NCI-H526 (cell line): Measurements from ENCODE around the gene TNXB.
"Not testable (repeated sequence)": the region's sequence is repeated elsewhere in the genome, so short reads cannot be mapped to it uniquely, and the experiment has no call there.

Experiments used
- DNase-seq, 2 experiments: peaks; one replicate each; lab custom pipeline; 2025; lab: John Stamatoyannopoulos, UW

The TNXB gene

GRCh38 chr6:32083812-32084768 is 25.0 kb downstream of the TNXB start:
- DNase-seq: no peak

DNA sequence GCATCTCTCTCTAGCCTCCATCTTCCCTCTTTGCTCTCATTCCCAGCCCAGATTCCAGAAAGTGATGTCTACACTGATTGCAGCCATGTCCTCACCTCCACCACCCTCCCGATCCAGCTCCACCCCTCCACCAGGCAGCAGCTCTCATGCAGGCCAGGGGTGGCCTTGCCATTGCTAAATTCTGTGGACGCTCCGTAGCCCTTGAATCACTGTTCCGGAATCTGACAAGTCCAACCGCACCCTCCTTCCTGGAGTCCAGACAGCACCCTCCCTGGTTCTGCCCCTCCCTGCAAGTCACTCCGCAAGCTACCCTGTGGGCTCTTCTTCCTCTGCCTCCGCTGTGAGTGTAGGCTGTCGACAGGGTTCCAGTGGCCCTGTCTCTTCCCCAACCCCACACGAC is 26.2 kb downstream of the TNXB start:
- no peak for DNase-seq

- no peak for DNase-seq
These were observed 26.7 kb downstream of the TNXB start for GRCh38 chr6:32082478-32082877.

DNA sequence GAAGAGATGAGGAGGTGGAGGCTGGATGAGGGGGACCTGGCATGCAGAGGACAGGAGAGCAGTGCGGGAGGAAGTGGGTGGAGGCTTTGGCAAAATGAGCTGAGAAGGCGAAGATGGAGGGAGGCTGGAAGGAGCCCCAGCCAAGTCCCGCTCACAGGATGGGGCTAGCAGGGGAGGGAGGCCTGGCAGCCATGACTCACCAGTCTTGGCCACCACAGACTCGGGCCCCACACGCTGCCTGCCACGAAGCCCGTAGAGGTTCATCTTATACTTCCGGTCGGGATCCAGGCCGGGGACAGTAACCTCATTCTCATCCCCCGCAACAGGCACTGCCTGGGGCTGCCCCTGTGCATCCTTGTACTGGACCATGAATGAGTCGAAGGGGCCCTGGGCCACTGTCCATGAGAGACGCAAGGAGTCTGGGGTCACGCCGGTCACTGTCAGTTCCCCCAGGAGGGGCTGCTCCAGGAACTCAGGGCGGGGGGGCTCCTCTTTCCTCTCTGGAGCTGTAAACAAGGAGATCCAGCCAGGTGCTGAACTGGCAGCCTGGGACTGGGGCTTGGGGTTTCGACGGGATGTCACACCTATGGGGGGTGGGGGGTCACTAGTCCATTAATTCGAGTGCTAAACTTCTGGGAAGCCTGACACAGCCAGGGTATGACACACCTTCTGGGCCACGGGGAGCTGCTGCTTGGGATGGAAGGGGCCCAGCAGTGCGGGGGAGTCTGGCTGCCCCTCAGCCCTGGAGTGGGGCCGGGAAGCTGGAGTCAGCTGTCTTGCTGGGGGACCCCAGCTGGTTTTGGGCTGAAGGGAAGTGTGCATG is 27.8 kb downstream of the TNXB start:
- DNase-seq: no peak

DNA sequence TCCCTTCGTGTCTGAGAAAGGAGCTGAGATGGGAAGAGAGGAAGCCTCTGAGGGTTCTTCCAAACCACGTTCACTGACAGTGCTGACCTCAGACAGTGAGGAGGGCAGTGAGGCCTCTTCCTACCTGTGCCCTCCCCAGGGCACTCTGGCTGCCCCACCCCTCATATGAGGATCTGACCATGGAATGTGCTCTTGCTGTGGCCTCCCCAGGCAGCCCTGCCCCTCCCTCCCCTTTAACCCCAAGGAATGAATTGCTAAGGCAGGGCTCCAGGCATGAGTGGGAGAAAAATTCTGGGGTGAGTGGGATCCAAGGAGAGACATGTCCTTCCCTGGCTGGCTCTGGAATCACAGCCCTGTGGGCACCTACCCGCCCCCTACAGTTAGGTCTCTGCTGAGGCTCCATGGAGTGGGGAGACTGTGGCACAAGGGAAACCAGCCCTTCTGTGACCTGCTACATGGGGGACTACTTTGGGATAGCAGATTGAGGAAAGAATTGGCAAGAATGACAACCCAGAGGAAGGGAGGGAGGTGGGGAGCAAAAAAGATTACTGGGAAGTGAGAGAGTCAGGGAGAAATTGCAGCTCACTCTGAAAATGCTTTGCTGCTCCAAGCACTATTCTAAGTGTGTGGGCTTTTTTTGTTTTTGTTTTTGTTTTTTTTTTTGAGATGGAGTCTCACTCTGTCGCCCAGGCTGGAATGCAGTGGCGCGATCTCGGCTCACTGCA is 29.4 kb downstream of the TNXB start:
- no peak for DNase-seq

DNA sequence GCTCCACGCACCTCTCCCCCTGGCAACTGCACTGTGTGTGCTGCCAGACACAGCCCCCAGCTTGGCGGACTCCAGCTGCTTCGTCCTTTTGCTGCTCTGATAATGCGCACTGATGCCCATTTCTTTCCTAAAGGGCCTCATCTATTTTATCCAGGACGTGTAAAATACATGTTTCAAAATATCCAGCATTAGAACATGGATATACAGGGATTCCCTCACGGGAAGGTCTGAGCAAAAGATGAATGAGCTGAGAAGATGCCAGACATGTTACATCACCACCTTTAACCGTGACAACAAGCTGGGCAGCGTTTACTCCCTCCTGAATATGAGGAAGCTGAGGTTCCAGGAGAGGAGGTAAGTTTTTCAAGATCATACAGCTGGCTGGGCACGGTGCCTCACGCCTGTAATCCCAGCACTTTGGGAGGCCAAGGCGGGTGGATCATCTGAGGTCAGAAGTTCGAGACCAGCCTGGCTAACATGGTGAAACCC is 32.8 kb downstream of the TNXB start:
- no peak for DNase-seq

DNA sequence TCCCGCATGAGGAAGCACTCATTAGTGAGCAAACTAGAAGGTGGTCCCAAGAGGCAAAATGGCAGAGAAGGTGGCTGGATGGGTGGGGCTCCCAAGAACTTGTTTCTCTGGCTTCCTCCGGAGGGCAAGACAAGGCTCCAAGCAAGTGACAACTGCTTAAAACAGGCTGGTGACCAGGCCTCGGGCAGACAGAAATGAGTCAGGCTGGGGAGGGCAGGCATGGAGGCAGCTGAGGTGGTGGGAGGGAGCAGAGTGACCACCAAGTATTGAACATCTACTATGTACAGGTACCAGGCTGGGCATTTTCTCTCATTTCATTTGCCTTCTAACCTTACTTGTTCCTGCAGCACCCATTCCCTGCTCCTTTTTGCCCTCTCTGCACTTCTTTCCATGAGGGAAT is 33.4 kb downstream of the TNXB start:
- DNase-seq: no peak

- DNase-seq: no peak
These were observed 34.1 kb downstream of the TNXB start for GRCh38 chr6:32074996-32075532.

GRCh38 chr6:32073613-32074012 is 35.5 kb downstream of the TNXB start:
- DNase-seq: no peak

DNA sequence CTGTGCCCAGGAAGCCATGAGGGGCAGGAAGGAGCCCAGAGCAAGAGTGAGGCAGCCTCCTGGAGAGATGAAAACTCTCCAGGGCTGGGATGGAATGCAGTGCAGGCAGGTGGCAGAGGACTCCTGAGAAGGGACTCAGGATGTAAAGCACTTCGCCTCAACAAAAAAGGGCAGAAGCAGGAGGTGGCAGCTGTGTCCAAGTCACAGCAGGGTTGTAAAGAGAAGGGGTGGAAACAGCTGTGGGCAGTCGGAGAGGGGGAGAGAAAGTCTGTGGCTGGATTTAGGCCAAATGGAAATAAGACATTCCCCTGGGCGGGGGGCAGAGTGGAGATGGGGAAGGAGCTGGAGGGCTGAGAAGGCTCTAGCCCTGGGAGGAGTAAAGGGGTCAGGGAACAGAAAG is 36.0 kb downstream of the TNXB start:
- DNase-seq: no peak

- DNase-seq: no peak
These were observed 38.2 kb downstream of the TNXB start for GRCh38 chr6:32070814-32071543.

DNA sequence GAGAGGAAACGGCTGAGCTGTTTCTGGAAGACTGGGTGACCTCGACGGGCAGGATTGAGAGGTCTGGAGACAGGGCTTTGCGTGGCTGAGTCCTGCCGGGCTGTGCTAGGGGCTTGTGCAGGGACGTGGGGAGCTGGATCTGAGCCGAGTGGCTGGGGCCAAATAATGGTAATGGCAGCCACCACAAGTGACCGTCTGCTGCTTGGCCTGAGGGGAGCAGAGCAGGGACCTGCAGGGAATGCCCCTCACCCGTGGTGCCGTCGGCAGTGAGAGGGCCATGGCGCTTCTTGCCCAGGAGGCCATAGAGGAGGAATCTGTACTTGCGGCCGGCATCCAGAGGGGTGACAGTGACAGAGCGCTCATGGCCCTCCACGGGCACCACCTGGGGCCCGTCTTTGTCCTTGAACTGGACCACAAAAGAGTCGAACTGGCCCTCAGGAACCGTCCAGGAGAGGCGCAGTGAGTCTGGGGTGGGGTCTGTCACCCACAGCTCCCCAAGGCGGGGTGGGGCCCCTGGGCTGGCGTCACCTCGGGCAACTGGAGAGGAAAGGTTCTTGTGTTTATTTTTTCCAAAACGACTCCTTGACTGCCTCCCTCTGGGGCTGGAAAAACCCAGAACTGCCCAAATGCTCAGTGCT is 39.1 kb downstream of the TNXB start:
- no peak for DNase-seq

DNA sequence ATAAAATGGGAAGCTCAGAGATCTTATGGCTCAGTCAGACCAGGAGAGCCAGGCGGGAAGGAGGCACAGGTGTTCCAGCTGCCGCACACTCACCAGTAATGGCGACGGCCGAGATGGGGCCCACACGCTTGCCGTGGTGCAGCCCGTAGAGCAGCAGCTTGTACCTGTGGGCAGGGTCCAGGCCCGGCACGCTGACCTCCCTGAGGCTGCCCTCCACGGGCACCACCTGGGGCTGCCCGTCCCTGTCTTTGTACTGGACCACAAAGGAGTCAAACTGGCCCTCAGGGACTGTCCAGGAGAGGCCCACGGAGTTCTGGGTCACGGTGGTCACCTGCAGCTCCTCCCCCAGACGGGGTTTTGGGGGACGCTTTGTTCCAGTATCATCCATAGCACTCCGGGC is 39.7 kb downstream of the TNXB start:
- DNase-seq: no peak

DNA sequence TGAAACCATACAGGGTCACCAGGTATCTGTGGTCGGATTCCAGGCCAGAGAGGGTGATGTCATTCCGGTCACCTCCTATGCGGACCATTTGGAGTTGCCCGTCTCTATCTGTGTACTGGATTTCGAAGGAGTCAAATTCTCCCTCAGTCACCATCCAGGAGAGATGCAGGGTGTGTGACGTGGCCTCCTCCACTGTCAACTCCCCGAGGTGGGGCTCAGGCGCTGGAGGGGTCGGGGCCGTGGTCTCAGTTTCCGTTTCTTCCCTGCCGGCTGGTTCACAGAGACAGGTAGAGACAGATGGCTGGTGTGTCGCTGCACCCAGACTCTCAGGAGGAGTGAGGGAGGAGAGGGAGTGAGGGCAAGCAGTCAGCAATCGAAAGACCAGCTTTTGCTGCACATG is 40.3 kb downstream of the TNXB start:
- no peak for DNase-seq

DNA sequence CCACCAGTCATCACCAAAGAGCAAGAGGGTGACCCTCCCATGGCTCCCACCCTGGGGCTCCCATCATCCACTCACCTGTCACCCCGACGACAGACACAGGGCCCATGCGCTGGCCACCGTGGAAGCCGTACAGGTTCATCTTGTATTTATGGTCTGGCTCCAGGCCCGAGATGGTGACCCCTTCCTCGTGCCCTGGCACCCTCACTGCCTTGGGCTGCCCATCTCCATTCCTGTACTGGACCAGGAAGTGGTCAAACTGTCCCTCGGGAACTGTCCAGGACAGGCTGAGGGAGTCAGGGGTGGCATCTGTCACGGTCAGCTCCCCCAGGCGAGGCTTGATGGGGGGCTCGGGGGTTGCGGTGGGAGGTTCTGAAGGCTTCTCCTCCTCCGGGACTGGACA is 40.8 kb downstream of the TNXB start:
- DNase-seq: not testable (repeated sequence)

- DNase-seq: not testable (repeated sequence)
These were observed 41.6 kb downstream of the TNXB start for GRCh38 chr6:32067521-32067920.

- no peak for DNase-seq
These were observed 44.4 kb downstream of the TNXB start for GRCh38 chr6:32064706-32065105.

DNA sequence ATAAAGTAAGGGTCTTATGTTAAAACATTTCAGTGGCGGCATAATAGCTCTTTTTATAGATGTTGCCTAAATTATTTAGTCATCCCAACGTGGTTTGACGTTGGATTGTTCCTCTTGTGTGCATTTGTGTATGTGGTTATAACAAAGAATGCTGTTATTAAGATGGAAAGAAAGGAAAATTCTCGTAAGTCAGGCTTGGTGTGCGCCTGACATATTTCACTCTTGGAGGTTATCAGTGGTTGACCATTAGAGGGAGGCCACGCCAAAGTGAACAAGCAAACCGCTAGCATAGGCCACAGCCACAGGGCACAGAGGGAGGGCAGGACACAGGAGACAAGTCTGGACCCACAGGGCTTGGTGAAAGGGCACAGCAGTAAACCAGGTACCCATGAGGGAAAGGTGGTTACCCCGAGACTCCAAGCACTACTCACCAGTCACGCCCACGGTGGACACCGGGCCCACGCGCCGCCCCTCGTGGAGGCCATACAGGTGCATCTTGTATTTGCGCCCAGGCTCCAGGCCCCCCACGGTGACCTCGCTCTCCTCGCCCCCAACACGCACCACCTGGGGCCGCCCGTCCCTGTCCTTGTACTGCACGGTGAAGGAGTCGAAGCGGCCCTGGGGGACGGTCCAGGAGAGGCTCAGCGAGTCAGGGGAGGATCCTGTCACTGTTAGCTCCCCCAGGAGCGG is 48.0 kb downstream of the TNXB start:
- DNase-seq: no peak

DNA sequence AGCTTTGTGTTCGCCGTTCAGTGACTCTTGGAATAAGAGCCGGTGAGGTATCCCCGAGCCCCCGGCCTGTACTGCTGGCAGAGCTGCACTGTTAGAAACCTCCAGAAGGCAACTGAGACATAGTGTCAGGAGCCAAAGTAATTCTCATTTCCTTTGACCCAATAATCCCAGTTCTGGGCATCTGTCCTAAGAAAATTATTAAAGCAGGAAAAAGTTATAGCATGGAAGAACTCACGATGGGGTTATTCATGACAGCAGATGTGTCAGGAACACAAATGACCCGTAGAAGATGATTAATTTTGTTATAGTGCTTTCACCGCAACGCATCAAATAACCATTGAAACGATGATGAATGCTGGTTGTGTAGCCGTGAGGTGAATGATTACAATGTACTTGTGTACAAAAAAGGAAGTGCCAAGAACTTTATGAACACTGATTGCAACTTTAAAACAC is 50.6 kb downstream of the TNXB start:
- no peak for DNase-seq

GRCh38 chr6:32057966-32058365 is 51.2 kb downstream of the TNXB start:
- DNase-seq: no peak
